ENCODE results near the gene ADA. TPM values are rescaled to one million over a fixed set of nuclear protein-coding genes. Genes with fewer than 3 reads are reported as not detected.

ADA gene
- total and polyA plus RNA-seq, 9 of the 15 experiments (the other 6 are each of a cell fraction or from before 2014, with no cell fraction given): 2.4 to 26.1 (median 5.3) TPM

GRCh38 chr20:44590980-44591778, 60.3 kb downstream of the ADA start:
- Histone ChIP-seq H3K4me2 (ENCODE audit: insufficient read depth, low read length) (no peak overlapping the region), H3K4me3 (no peak overlapping the region), H3K27me3 (ENCODE audit: control insufficient read depth in 2 of 2, insufficient read depth in 2 of 2, low read length in 2 of 2) (peaks cover 0 to 5% of the 10 kb centered on the region in 2 experiments; a peak in 2 of 5 replicates), H3K9ac (ENCODE audit: insufficient read depth in 1 of 2, low read depth in 2 of 2, low read length in 2 of 2) (no peak overlapping the region), H2AFZ (ENCODE audit: low read depth, low read length) (no peak overlapping the region), H3K9me3 (replicated peaks; ENCODE audit: control insufficient read depth, insufficient read depth, low read depth, low read length) (no peaks in the 10 kb centered on the region), H4K20me1 (replicated peaks; ENCODE audit: control insufficient read depth, insufficient read depth, low read length) (no peaks in the 10 kb centered on the region), H3K4me1 (replicated peaks in 1 of 2; ENCODE audit: control insufficient read depth in 2 of 2, insufficient read depth in 2 of 2, low read length in 2 of 2) (peaks cover 5 to 20% of the 10 kb centered on the region in 2 experiments), H3K27ac (ENCODE audit: extremely low read depth, low read depth, low read length) (no peak overlapping the region), H3K79me2 (ENCODE audit: control insufficient read depth, insufficient read depth, low read length) (no peaks in the 10 kb centered on the region), H3K36me3 (ENCODE audit: control insufficient read depth, insufficient read depth, low read length) (no peaks in the 10 kb centered on the region), H3K9me1 (ENCODE audit: control insufficient read depth, insufficient read depth, low read length) (no peaks in the 10 kb centered on the region)
- WGBS (ENCODE audit: insufficient coverage, low coverage, missing lambda C conversion rate): 29% methylated on average over 9 of the region's 9 CpGs
- POLR2A ChIA-PET: interaction anchor here (1.0 kb wide), 1 partner anchor 771 kb away, joined by 3 read pairs; the partner anchor contains the start of gene SYS1
- CTCF ChIA-PET (ENCODE audit: low intra/inter-chr PET ratio): interaction anchor here (0.6 kb wide), 1 partner anchor 207 kb away, joined by 3 read pairs; no protein-coding TSS in a partner anchor
- FAIRE-seq (peak; percentile 15), ATAC-seq (peak; percentile 63), DNase-seq (ENCODE audit: extremely low read depth in 1 of 4, low spot score in 3 of 4) (peak in 2 of 4 experiments; percentile 34 to 51)
- intact Hi-C loops (cut with micrococcal nuclease) (no loop called here), in situ Hi-C loops (cut with MboI) (no loop called here)
- TF ChIP-seq ZNF444 (CRISPR knock-in tag; IDR thresholded peaks at IDR 0.05) (no peak), ZNF146 (CRISPR knock-in tag; IDR thresholded peaks at IDR 0.05; ENCODE audit: unreplicated experiment) (no peak), VEZF1 (CRISPR knock-in tag; IDR thresholded peaks at IDR 0.05) (peak; percentile 84), SPI1 (IDR thresholded peaks at IDR 0.05; ENCODE audit: borderline replicate concordance, low read depth, low read length) (peak; percentile 94), NFATC3 (IDR thresholded peaks at IDR 0.05) (no peak)
- no TSS peak for BruUV-seq (replicated peaks)
